GM19035 (cell line): ENCODE measurements around the gene IL20.
A peak's percentile ranks its signal among the peaks of the same experiment; 100 is the strongest.

Experiments used
- ATAC-seq: cut with Tn5 transposase; IDR thresholded peaks from one replicate; pipeline ENCODE4 v1.9.1; 2021; ENCODE audit not compliant: unreplicated experiment

IL20 gene

DNA sequence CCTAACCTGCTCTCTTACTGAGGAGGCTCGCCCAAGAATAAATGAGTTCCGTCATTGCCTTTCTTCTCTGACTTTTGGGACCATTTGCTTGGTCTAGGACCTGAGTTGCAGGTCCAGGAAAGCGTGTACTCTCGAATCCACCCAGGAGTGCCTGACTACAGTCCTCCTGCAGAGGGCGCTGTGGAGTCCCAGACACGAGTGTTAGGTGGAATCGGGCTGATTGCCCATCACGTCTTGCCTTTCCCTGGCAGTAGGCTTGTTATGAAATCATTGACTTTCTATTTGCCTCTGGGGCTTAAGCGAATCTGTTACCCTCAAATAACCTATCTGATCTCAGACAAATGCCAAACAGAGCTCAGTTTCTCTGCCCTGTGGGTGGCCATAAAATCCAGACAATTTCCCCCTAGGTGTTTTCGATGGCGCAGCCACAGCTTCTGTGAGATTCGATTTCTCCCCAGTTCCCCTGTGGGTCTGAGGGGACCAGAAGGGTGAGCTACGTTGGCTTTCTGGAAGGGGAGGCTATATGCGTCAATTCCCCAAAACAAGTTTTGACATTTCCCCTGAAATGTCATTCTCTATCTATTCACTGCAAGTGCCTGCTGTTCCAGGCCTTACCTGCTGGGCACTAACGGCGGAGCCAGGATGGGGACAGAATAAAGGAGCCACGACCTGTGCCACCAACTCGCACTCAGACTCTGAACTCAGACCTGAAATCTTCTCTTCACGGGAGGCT is at the start of gene IL20:
IL20 (plus strand) TSS at position 685 of the 733 bp plus-strand sequence. CDS start 230 bp downstream, outside the sequence.
- ATAC-seq: no peak

DNA sequence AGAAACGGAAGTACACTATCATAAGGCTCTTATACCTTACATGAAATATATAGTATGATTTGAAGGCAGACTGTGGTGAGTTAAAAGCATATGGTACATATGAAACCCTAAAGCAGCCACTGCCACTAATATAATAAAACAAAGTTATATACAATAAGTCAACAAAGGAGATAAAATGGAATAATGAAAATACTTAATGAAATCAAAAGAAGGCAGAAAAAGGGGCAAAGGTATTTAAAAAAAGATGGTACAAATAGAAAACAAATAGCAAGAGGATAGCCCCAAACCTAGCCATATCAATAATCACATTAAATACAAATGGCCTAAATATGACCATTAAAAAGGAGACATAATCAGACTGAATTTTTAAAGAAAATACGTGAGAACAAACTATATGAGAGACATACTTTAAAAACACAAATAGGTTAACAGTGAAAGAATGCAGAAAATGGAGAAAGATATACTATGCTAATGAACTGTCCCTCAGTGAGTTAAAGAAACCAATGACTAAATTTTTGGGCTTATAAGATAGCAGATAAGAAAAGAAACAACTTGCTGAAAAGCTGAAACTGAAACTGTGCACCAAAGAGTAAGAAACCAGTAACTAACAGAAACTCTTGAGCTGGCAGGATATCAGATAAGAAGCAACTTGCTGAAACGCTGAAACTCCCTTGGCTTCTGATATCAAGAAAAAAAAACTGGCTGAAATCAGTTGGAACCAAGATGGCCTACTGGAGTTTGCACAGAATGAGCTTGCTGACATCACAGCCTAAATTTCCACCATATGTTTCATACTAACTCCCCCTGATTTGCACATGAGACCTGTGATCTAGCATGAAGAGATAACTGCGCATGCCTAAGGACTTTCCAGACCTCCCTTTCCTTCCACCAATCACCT is 48.8 kb upstream of the IL20 start:
- peak; percentile 76 for ATAC-seq

GRCh38 chr1:206821493-206821892 is 43.9 kb upstream of the IL20 start:
- no peak for ATAC-seq

GRCh38 chr1:206823727-206824126 is 41.7 kb upstream of the IL20 start:
- ATAC-seq: no peak

- no peak for ATAC-seq
These were observed 41.1 kb upstream of the IL20 start for GRCh38 chr1:206824331-206824730.

GRCh38 chr1:206826394-206826793 is 39.0 kb upstream of the IL20 start:
- no peak for ATAC-seq

DNA sequence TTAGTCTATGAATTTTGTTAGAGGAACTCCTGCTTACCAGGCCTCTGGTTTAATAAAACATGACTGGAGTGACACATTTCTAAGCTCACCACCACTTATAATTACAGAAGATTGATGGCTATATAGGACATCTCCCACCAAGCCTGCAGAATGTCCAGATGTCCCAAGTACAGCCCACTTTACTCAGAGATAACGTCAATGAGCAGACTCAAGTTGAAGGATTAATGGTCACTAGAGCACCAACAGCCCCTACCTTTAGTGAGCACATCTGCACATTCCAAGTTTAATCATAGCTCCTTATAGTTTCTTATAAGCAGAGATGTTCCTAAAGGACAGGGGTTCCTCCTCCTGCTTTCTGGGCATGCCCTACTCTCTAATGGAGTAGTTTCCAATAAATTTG is 37.4 kb upstream of the IL20 start:
- no peak for ATAC-seq

- ATAC-seq: no peak
These were observed 36.7 kb upstream of the IL20 start for GRCh38 chr1:206828765-206829164.

- ATAC-seq: no peak
These were observed 36.1 kb upstream of the IL20 start for GRCh38 chr1:206829282-206829681.

DNA sequence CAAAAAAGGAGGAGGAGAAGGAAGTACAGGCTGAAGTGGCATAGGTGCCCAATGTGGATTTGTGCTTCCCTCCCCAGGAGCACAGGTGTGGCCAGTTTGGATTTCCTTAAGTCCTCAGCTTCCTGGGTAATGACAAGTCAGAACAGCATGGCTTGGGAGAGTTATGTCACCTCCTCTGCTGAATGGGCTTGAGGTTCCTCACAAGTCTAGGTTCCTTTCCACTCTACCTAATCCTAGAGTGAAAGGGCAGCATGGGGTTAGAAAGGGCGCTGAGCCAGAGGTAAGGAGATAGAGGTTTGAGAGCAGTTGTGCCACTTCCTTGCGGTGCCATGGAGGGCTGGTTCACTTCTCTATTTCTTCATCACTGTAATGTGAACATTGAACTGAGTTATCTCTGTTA is 35.5 kb upstream of the IL20 start:
- ATAC-seq: no peak

DNA sequence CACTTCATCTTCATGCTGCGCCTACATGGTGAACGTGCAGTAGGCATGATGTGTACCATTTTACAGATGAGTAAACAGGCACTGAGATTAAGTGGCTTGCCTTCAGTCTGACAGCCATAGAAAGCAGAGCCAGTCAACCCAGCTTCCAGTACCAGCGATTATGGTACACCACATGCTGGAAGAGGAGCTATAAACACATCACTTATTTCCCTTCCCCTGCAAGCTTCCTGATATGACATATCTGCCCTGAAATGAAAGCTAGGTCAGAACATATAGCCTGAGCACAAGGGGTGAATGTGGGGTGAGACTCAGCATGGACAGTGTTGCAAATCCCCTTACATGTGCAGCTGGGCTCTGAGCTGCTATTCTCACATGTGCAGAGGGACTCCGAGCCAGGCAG is 33.8 kb upstream of the IL20 start:
- no peak for ATAC-seq

GRCh38 chr1:206832352-206832880 is 33.0 kb upstream of the IL20 start:
- ATAC-seq: no peak

GRCh38 chr1:206833106-206833680 is 32.2 kb upstream of the IL20 start:
- no peak for ATAC-seq

GRCh38 chr1:206833801-206834200 is 31.6 kb upstream of the IL20 start:
- ATAC-seq: no peak

DNA sequence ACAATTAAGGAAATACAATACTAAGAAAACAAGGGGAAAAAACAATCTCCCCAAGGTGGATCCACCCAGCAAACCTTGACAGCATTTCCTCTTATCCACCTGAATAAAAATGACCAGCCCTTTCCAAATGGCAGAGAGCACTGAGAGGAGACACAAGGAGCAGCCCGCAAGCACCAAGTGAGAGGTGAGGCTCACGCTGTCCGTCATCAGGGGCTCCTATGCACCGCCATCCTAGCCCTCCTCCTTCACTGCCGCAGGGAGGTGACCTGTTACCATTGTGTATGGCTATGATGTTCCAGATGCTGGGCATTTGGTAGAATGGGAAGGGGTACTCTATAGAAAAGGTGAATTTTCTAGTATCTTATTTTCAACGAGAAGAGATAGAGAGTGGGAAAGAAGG is 31.2 kb upstream of the IL20 start:
- ATAC-seq: no peak

DNA sequence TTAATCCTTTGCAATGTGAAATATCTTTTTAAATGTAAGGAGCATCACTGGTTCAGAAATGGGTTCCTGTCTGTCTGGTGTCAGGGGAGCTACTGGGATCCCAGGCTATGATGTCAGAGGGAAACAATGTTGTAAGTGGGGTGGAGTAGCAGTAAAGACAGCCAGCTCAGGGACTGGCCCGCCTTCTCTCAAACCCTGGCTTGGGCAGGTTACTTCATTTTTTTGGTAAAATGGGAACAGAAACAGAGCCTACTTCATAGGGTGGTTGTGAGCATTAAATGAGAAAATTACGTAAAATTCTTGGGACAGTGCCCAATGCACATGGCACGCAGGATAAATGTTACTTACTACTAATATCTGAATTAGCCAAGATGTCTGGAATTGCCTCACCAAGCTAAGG is 30.7 kb upstream of the IL20 start:
- no peak for ATAC-seq

GRCh38 chr1:206835186-206835585 is 30.2 kb upstream of the IL20 start:
- ATAC-seq: no peak

DNA sequence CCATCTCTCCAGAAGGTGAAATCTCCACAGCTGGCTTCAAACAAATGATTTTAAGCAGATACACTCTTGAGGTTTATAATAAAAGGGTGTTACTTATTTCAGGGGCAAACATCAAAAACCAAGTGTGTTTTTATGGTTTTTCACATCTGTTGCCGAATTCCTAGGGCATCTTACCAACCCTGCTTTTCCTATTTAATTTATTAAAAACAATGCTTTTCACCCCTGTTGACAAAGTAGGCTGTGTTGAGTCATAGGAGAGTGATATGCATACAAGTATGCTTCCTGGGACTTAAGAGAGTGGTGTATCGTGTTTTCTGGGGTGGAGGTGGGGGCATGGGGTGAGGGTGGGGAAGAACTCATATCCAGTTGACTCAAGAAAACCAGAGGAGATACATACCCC is 29.3 kb upstream of the IL20 start:
- ATAC-seq: no peak

DNA sequence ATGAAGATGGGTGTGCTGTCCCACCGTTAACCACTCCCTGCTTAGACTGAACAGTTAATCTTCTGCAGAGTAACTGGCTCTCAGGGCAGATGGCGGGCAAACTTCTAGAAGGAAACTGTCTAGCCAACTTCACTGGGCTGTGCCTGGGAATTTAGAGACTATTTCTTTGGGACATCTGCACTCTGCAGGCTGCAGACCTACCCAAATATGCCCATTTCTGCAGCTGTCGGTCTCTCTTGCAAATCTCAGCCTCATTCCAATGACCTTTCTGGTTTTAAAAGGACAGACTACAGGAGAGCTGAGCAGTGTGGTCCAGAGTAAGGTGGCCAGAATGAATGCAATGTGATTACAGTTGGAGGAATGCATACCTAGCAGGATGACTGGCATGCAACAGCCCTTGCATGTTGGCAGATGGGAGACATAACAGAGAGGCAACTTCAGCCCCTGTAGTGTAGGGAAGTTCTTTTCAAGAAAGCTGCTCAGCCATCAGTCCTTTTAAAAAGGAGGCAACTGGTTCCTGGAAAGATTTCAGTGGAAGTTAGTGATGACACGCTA is 26.3 kb upstream of the IL20 start:
- no peak for ATAC-seq

- ATAC-seq: no peak
These were observed 25.6 kb upstream of the IL20 start for GRCh38 chr1:206839857-206840256.

- no peak for ATAC-seq
These were observed 23.7 kb upstream of the IL20 start for GRCh38 chr1:206841609-206842323.
